AG04449 (cell line): ENCODE data around the gene CASP3.
"Not testable (repeated sequence)": the region's sequence is repeated elsewhere in the genome, so short reads cannot be mapped to it uniquely, and the experiment has no call there.

Experiments used
- CTCF ChIA-PET: fragments of 350-600 bp; formaldehyde crosslinking; extraction: SDS; loops from one replicate; lab custom pipeline; 2021; ENCODE audit warnings: antibody characterized with exemption; lab: Yijun Ruan, JAX
- POLR2A ChIA-PET: fragments of 400-600, 350-600 bp; formaldehyde crosslinking; extraction: SDS; loops from one replicate; lab custom pipeline; 2020; ENCODE audit warnings: antibody characterized with exemption, inconsistent platforms; lab: Yijun Ruan, JAX
- DNase-seq: peaks from one replicate; pipeline ENCODE4 v3.0.0-alpha.2; 2010; ENCODE audit warnings: low read depth, low spot score
- H3K4me3 ChIP-seq: 2 replicates; pipeline ENCODE4 v1.5.1; 2011; ENCODE audit warnings: low read depth, mild to moderate bottlenecking, control low read depth, low read length
- CTCF ChIP-seq: IDR thresholded peaks from one replicate; pipeline ENCODE4 v1.5.1; 2011; ENCODE audit warnings: mild to moderate bottlenecking, moderate library complexity, low read length, control low read depth, inconsistent platforms; ENCODE audit not compliant: insufficient read depth; ENCODE audit errors: missing control alignments

CASP3 gene

GRCh38 chr4:184599492-184600135 lies 49.6 kb downstream of the CASP3 start:
- peak; percentile 37 for DNase-seq
- ChIA-PET CTCF (interaction anchor here (1.2 kb wide), 1 partner anchor 12 kb away, joined by 3 read pairs; no protein-coding TSS in a partner anchor), POLR2A (no interaction called here)
- TF ChIP-seq CTCF: no peak
- no peak overlapping the region for H3K4me3 ChIP-seq

DNA sequence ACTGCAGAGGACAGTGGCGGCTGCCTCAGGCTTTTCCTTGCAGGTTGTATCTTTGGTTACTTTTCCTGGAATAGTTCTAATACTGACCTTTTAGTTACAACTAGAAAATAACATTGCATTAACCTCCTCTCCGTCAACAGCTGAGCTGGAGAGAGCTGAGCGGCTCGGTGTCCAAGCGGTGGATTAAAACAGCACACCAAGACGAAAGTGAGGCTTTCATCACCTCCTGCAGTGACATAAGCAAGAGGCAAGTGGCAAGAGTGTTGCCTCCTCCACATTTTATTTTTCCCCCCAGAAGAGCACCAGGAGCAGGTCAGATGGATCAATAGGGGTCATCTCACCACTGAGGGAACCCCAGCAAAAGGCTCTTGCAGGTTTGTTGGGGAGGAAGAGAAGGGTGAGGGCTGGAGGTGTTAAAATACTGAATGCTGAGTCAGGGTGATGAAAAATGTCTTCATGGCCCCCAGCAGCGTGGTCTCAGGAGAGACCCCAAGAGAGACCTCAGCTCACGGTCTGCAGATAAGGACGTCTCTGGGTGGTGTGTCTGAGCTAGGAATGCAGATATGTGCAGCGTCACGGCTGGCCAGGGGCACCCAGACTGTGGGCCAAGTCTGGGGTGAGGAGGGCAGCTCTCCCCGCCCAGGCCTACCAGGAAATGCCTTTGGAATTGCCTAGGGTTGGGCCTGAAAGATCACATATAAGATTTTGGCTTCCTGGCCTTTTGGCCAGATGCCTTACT lies 50.3 kb downstream of the CASP3 start:
- no peak for TF ChIP-seq CTCF
- DNase-seq: no peak
- ChIA-PET CTCF (interaction anchor here (1.2 kb wide), 1 partner anchor 13 kb away, joined by 3 read pairs; no protein-coding TSS in a partner anchor), POLR2A (no interaction called here)
- no peak overlapping the region for H3K4me3 ChIP-seq

DNA sequence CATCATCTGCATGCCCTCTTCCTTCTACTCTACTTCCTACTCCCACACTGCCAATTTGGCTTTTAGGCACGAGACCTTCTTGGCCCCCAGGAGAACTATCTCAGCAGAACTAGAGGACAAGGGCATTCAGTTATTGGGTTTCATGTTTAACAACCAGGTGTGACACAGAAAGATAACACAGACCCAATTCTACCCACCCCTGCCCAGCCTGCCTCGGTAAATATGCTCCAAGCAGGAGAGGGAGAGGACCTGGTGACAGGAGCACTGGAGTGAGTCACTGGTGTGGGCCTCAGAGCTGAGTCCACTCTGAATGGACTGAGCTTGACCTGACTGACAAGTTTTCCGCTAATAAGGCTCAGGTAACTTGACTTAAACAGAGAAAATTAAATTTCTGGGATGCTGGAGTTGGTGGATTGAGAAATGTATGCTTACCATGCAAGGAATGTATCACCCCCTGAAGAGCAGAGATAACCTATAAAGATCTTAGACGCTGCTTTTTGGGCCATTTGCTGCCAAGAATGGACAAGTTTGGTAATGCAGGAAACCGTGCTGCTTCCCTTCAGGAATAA lies 52.5 kb downstream of the CASP3 start:
- no peak for DNase-seq
- ChIA-PET POLR2A (no interaction called here), CTCF (interaction anchor here (0.8 kb wide), 1 partner anchor 9 kb away, joined by 4 read pairs; no protein-coding TSS in a partner anchor)

DNA sequence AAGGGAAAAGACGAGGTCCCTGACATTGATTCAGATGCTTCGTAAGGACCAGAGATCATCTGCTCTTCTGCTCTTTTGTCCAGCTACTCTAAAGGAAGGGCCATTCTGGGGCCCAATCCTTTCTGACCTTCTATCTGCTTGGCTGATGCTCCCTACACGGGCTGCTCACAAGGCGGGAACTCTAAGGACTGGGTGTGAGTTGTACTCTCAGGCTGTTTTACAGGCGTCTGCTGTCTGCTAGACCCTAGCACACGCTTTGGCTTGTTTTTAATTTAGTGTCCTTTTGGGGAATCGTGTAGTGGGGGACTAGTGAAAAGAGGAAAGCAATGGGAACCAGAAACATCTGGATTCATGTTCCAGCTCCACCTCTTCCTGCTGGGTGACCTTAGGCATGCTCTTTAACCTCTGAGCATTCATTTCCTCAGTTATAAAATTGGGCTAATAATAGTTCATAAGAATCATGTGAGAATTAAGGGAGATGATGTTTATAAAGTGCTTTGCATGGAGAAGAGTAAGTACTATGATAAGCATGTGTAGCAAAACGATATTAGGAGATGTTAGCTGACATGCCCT lies 53.1 kb downstream of the CASP3 start:
- ChIA-PET CTCF (interaction anchor here (0.8 kb wide), 1 partner anchor 10 kb away, joined by 4 read pairs; no protein-coding TSS in a partner anchor), POLR2A (no interaction called here)
- DNase-seq: no peak
- TF ChIP-seq CTCF: no peak
- no peak overlapping the region for H3K4me3 ChIP-seq

More for the DNA sequence above, 52.5 kb downstream of the CASP3 start:
- no peak for TF ChIP-seq CTCF
- no peak overlapping the region for H3K4me3 ChIP-seq

- DNase-seq: no peak
- ChIA-PET CTCF (interaction anchor here (1.3 kb wide), 1 partner anchor 22 kb away, joined by 3 read pairs; no protein-coding TSS in a partner anchor), POLR2A (no interaction called here)
- no peak overlapping the region for H3K4me3 ChIP-seq
- no peak for TF ChIP-seq CTCF
Observed at GRCh38 chr4:184595430-184595829, 53.8 kb downstream of the CASP3 start.

DNA sequence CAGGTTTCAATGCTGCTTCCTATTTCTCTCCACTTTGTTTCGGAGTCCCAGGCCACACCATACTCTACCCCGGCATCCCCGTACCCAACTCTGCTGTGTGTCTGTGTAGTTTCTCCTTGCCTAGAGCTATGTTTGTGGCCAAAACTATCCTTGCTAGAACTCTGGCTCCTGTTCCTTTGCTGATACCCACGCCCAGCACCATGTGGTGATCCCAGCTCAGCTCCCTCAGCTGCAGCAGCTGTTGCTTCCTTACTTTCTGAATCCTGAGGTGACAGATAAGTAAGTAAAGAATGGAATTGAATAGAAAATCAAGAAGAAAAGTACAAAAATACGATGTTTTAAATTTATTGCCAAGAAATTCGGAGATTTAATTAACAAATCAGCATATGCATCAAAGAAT lies 55.8 kb downstream of the CASP3 start:
- no peak for DNase-seq
- TF ChIP-seq CTCF: no peak
- POLR2A ChIA-PET: no interaction called here
- H3K4me3 ChIP-seq: no peak overlapping the region
- CTCF ChIA-PET: no interaction called here

GRCh38 chr4:184591747-184592270 lies 57.4 kb downstream of the CASP3 start:
- H3K4me3 ChIP-seq, POLR2A ChIA-PET, DNase-seq, CTCF ChIA-PET: not testable (repeated sequence)
